HG03571 (cell line): ENCODE results near the gene TMEM271.

Source experiments
- ATAC-seq: cut with Tn5 transposase; IDR thresholded peaks from one replicate; pipeline ENCODE4 v1.9.1; 2021; ENCODE audit not compliant: unreplicated experiment

The TMEM271 gene

GRCh38 chr4:534576-535151, 41.4 kb downstream of the TMEM271 start:
- ATAC-seq: no peak

- ATAC-seq: no peak
Observed at GRCh38 chr4:534101-534575, 42.0 kb downstream of the TMEM271 start.

GRCh38 chr4:533318-534100, 42.6 kb downstream of the TMEM271 start:
- no peak for ATAC-seq

- ATAC-seq: no peak
Observed at GRCh38 chr4:532588-533317, 43.3 kb downstream of the TMEM271 start.

GRCh38 chr4:531721-532565, 44.2 kb downstream of the TMEM271 start:
- ATAC-seq: no peak

GRCh38 chr4:531076-531475, 45.0 kb downstream of the TMEM271 start:
- no peak for ATAC-seq

GRCh38 chr4:530017-530781, 45.9 kb downstream of the TMEM271 start:
- no peak for ATAC-seq

GRCh38 chr4:529563-529962, 46.5 kb downstream of the TMEM271 start:
- ATAC-seq: no peak

GRCh38 chr4:528835-529234, 47.3 kb downstream of the TMEM271 start:
- no peak for ATAC-seq

GRCh38 chr4:528296-528695, 47.8 kb downstream of the TMEM271 start:
- ATAC-seq: no peak

- no peak for ATAC-seq
Observed at GRCh38 chr4:526971-527460, 49.1 kb downstream of the TMEM271 start.

- ATAC-seq: no peak
Observed at GRCh38 chr4:526189-526909, 49.7 kb downstream of the TMEM271 start.

- ATAC-seq: no peak
Observed at GRCh38 chr4:525660-526059, 50.4 kb downstream of the TMEM271 start.

- no peak for ATAC-seq
Observed at GRCh38 chr4:524196-524595, 51.9 kb downstream of the TMEM271 start.
